Pancreas (tissue), 10 donors: ENCODE data around the gene CDK18. TPM values are rescaled to one million over a fixed set of nuclear protein-coding genes. Genes with fewer than 3 reads are reported as not detected.
A peak's percentile ranks its signal among the peaks of the same experiment; 100 is the strongest.

Experiments
- ATAC-seq, 4 donors: fragments of 200-7000 bp; cut with Tn5 transposase; one replicate each; pipeline versions ENCODE4 v1.8.0 to v1.9.1; 2020; ENCODE audit warnings: mild to moderate bottlenecking in 4 of 4, moderate library complexity in 4 of 4
- DNase-seq, 6 donors: peaks; one replicate each; pipeline ENCODE4 v3.0.0-alpha.2; 2020
- FAIRE-seq: peaks from 2 replicates; lab custom pipeline; 2012; peaks lifted over from hg19 to GRCh38; lab: Jason Lieb, UNC
- H3K27ac ChIP-seq, 4 donors: fragments of 200-600 bp; sonication (generic); 1 replicate in 3 of 4; 2 replicates in 1 of 4; pipeline versions ENCODE4 v1.5.0 to v1.8.0; 2020
- H3K27me3 ChIP-seq, 4 donors: fragments of 200-600 bp; one replicate each; pipeline ENCODE4 v1.8.0; 2021
- H3K36me3 ChIP-seq, 3 donors: fragments of 200-600 bp; sonication (generic) in 1 of 3; one replicate each; pipeline versions ENCODE4 v1.5.0 to v1.8.0; 2020 to 2021
- H3K4me1 ChIP-seq, 3 donors: fragments of 200-600 bp; one replicate each; pipeline ENCODE4 v1.8.0; 2021
- H3K4me3 ChIP-seq, 4 donors: fragments of 200-600 bp; sonication (generic) in 2 of 4; one replicate each; pipeline versions ENCODE4 v1.5.0 to v1.8.0; 2020 to 2021
- H3K9me3 ChIP-seq, 4 donors: fragments of 200-600 bp; one replicate each; pipeline ENCODE4 v1.8.0; 2021
- WGBS, 2 donors: extraction: QIAGEN DNeasy Blood & Tissue Kit; methylation state at CpG; one replicate each; pipeline ENCODE4 v1.1.7; 2013; 5-methylcytosine and 5-hydroxymethylcytosine counted together
- intact Hi-C, 3 donors: fragments of 100-400 bp; cut with DNase I; formaldehyde crosslinking; loops; one replicate each; pipeline versions ENCODE4 v1.11.1 to v1.14.2; 2022
- polyA plus RNA-seq, 2 donors: library from polyadenylated mRNA; stranded (reverse); fragments of 200-250 nt; gene quantifications; one replicate each; pipeline ENCODE4 v1.2.3, GENCODE V29; 2013
- total RNA-seq, 6 donors: library from RNA; stranded (reverse); fragmentation: NEBNext Ultra II Directional in 4 of 6; extraction: Animal tissue kit (Norgen Biotek cat#: 25700) in 4 of 6; gene quantifications; one replicate each; pipeline versions ENCODE4 v1.2.1 to v1.2.4, GENCODE V29; 2021 to 2023
- TF ChIP-seq, protein P1 (sequence below), 4 donors: fragments of 200-600 bp; sonication (generic) in 3 of 4; IDR thresholded peaks; one replicate each; pipeline versions ENCODE4 v1.5.0 to v1.8.0; 2021; ENCODE audit warnings: antibody characterized with exemption in 4 of 4
- donor health status: healthy with polysubstance abuse.
- donor health status: DM: no; HTN: no; CAD: no; lungs with moderate emphysema.
- donor health status: DM: no; HTN: no; CAD: no.
- donor health status: control.
- donor health status: control.
- donor health status: Bipolar disorder and iron deficiency.
- donor health status: DM: yes; HTN: yes; CAD: no.
- donor health status: DM: no; HTN: no; CAD: no.
- donor health status: DM: no; HTN: no; CAD: no.
- donor health status: DM: yes; HTN: yes; CAD: no.

Gene CDK18
- total and polyA plus RNA-seq, 8 donors, result 7.7 to 35.4 (median 14.3) TPM

DNA sequence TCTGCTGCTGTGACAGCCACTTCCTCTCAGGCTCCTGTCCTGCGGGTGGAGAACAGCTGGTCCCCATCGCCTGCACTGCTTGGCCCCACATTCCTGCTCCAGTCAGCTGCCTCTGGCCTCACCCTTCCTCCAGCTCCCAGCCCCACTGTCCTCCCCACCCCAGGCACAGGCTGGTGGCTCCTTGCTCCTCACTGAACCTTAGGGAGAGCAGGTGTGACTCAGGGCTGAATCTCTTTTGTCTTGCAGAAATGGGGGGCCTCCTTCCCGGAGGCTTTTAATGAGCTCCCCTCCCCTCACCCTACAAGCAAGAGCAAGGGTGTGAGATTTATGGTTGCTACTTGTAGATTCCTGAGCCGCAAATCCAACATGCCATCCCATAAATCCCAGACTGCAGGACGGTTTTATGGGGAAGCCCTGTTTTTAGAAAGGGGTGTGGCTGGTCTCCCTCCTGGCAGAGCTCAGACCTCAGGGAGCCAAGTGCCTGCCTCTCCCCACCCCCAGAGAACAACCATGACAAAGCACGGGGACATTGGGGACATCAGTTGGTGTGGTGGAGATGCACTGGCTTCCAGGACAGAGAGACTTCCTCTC is 15.2 kb downstream of the CDK18 start:
- Histone ChIP-seq H3K4me1 (no peaks in the 10 kb centered on the region), H3K4me3 (no peak overlapping the region), H3K27ac (no peak overlapping the region), H3K9me3 (no peaks in the 10 kb centered on the region), H3K27me3 (no peaks in the 10 kb centered on the region), H3K36me3 (no peaks in the 10 kb centered on the region)
- TF ChIP-seq, protein P1, sequence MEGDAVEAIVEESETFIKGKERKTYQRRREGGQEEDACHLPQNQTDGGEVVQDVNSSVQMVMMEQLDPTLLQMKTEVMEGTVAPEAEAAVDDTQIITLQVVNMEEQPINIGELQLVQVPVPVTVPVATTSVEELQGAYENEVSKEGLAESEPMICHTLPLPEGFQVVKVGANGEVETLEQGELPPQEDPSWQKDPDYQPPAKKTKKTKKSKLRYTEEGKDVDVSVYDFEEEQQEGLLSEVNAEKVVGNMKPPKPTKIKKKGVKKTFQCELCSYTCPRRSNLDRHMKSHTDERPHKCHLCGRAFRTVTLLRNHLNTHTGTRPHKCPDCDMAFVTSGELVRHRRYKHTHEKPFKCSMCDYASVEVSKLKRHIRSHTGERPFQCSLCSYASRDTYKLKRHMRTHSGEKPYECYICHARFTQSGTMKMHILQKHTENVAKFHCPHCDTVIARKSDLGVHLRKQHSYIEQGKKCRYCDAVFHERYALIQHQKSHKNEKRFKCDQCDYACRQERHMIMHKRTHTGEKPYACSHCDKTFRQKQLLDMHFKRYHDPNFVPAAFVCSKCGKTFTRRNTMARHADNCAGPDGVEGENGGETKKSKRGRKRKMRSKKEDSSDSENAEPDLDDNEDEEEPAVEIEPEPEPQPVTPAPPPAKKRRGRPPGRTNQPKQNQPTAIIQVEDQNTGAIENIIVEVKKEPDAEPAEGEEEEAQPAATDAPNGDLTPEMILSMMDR (IDR thresholded peaks at IDR 0.05), result no peak
- WGBS, 2 donors, result 64 to 65% methylated on average over 6 of the region's 6 CpGs
- intact Hi-C loops, result loop anchor here in 1 of 3 donors (10.0 kb wide), 1 partner anchor 185 kb away; no protein-coding TSS in a partner anchor
- DNase-seq (no peak), FAIRE-seq (no peak), ATAC-seq (no peak)

DNA sequence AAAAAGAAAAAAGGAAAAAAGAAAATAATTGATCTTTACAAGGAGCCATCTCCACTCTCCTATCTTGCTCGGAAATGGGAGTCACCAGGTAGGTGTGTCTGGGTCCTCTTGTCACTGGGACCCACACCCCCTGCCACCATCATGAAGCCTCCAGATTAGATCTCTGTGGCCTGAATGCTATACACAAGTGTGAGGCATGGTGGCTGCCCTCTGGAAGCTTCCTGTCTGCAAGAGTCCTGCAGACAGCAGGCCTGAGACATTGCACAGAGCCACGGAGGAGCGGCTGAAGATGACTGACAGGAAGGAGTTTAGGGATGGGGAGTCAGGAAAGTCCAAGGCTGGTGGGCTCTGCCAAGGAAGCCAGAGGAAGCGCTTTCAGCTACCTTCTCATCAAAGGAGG is 16.2 kb downstream of the CDK18 start:
- FAIRE-seq, result no peak
- H3K4me3 ChIP-seq, result no peak overlapping the region
- H3K9me3 ChIP-seq, result no peaks in the 10 kb centered on the region
- intact Hi-C loops, result loop anchor here in 1 of 3 donors (10.0 kb wide), 1 partner anchor 186 kb away; no protein-coding TSS in a partner anchor
- TF ChIP-seq, protein P1 (IDR thresholded peaks at IDR 0.05), result no peak
- no peaks in the 10 kb centered on the region for H3K4me1 ChIP-seq
- no peak overlapping the region for H3K27ac ChIP-seq
- no peaks in the 10 kb centered on the region for H3K36me3 ChIP-seq
- H3K27me3 ChIP-seq, result no peaks in the 10 kb centered on the region
- DNase-seq, result peak in 1 of 6 donors; percentile 30
- no peak for ATAC-seq
- 95 to 97% methylated on average over 4 of the region's 4 CpGs for WGBS, 2 donors

DNA sequence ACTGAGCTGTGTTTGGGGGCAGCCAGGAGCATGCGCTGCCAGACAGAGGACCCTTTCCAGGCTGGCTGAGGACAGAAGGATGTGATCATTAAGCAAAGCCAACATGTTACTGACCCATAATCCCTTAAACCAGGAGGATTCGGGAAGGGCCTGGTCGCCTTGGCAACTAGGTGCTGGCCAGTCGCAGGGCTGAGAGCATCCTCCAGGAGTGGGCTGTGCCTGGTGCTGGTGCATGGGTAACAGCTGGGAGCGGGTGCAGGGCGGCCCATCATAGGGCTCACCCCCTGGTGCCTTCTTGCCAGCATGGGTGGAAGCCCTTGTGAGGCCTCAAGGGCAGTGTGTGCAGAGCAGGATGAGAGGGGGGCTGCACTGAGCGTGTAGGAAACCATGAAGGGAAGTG is 17.2 kb downstream of the CDK18 start:
- no peak overlapping the region for H3K4me3 ChIP-seq
- DNase-seq (peak in 1 of 6 donors; percentile 48), ATAC-seq (no peak), FAIRE-seq (no peak)
- H3K27ac ChIP-seq, result no peak overlapping the region
- H3K36me3 ChIP-seq, result no peaks in the 10 kb centered on the region
- TF ChIP-seq, protein P1 (IDR thresholded peaks at IDR 0.05), result no peak
- no peaks in the 10 kb centered on the region for H3K9me3 ChIP-seq
- no peaks in the 10 kb centered on the region for H3K4me1 ChIP-seq
- intact Hi-C loops, result loop anchor here in 1 of 3 donors (10.0 kb wide), 1 partner anchor 187 kb away; no protein-coding TSS in a partner anchor
- no peaks in the 10 kb centered on the region for H3K27me3 ChIP-seq
- WGBS, 2 donors, result 84 to 90% methylated on average over 7 of the region's 7 CpGs

DNA sequence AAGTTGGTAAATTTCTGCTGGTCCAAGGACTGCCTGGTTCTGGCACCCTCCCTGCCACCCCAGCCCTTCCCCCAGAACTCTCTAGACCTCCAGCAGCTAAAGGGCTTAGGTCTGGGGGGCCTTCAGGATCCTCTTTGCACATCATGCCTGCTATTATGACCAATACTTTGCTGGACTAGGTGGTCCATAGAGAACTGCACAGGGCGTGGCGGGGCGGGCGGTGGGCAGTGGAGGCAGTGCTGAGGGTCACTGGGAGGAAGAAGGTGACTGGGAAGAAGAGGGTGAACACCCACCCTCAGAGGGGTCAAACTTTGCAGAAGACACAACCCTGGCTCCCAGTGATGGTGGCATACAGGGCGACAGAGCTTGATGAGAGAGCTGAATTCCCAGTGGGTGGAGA is 18.2 kb downstream of the CDK18 start:
- intact Hi-C loops, result loop anchor here in 1 of 3 donors (10.0 kb wide), 1 partner anchor 188 kb away; no protein-coding TSS in a partner anchor
- FAIRE-seq, result no peak
- DNase-seq, result peak in 1 of 6 donors; percentile 38
- Histone ChIP-seq H3K4me1 (no peaks in the 10 kb centered on the region), H3K27ac (no peak overlapping the region), H3K4me3 (no peak overlapping the region), H3K9me3 (no peaks in the 10 kb centered on the region), H3K36me3 (no peaks in the 10 kb centered on the region), H3K27me3 (no peaks in the 10 kb centered on the region)
- ATAC-seq, result no peak
- 94 to 97% methylated on average over 5 of the region's 5 CpGs for WGBS, 2 donors
- TF ChIP-seq, protein P1 (IDR thresholded peaks at IDR 0.05), result no peak
